HUES6 (cell line): ENCODE results near the gene PCDHA1.

Source experiments
- H3K27ac ChIP-seq: 2 replicates; pipeline ENCODE4 v1.7.0; 2013; ENCODE audit warnings: low read depth, mild to moderate bottlenecking, low read length, inconsistent platforms
- H3K27me3 ChIP-seq: 2 replicates; pipeline ENCODE4 v1.6.1; 2013; ENCODE audit warnings: low read length; ENCODE audit not compliant: control insufficient read depth, insufficient read depth
- H3K36me3 ChIP-seq: 2 replicates; pipeline ENCODE4 v1.6.1; 2013; ENCODE audit warnings: low read length; ENCODE audit not compliant: control insufficient read depth, insufficient read depth
- H3K4me1 ChIP-seq: 2 replicates; pipeline ENCODE4 v1.6.1; 2013; ENCODE audit warnings: low read length; ENCODE audit not compliant: control insufficient read depth, insufficient read depth
- H3K4me3 ChIP-seq: 2 replicates; pipeline ENCODE4 v1.5.1; 2013; ENCODE audit warnings: low read depth, low read length
- H3K9ac ChIP-seq: one replicate; pipeline ENCODE4 v1.6.1; 2013; ENCODE audit warnings: mild to moderate bottlenecking, low read length
- H3K9me3 ChIP-seq: 2 replicates; pipeline ENCODE4 v1.6.1; 2013; ENCODE audit warnings: low read depth, low read length; ENCODE audit not compliant: control insufficient read depth, insufficient read depth

PCDHA1 gene

DNA sequence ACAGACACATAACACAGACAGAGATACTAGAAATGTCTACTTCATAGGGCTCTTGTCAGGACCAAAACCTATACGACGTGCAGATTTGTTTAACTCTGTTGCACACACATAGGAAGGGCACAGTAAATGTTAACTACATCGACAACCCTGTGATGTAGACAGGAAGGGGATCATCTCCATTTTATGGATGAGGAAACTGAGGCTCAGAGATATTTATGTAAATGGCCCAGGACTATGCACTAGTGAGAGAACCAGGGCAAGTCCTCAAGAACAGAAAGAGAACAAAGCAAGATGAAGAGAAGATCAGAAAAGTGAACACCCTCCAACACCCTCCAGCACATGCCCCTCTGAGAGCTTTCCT, 216.6 kb downstream of the PCDHA1 start:
- peak overlapping the region; percentile 92 for H3K27ac ChIP-seq
- H3K27me3 ChIP-seq, result no peaks in the 10 kb centered on the region
- peak overlapping the region; percentile 93 for H3K9ac ChIP-seq
- H3K9me3 ChIP-seq, result no peaks in the 10 kb centered on the region
- H3K4me1 ChIP-seq, result peaks cover 52% of the 10 kb centered on the region
- no peaks in the 10 kb centered on the region for H3K36me3 ChIP-seq
- H3K4me3 ChIP-seq, result peak overlapping the region; percentile 62

- Histone ChIP-seq H3K27me3 (no peaks in the 10 kb centered on the region), H3K4me1 (peaks cover 52% of the 10 kb centered on the region), H3K9ac (peak overlapping the region; percentile 93), H3K27ac (peak overlapping the region; percentile 92; the same call in 1 of the 2 replicates), H3K4me3 (0 out of 2 replicates have a peak overlapping the region, but pooled peaks have one; percentile 62), H3K36me3 (no peaks in the 10 kb centered on the region), H3K9me3 (no peaks in the 10 kb centered on the region)
Observed at GRCh38 chr5:141003031-141003430, 217.1 kb downstream of the PCDHA1 start.

DNA sequence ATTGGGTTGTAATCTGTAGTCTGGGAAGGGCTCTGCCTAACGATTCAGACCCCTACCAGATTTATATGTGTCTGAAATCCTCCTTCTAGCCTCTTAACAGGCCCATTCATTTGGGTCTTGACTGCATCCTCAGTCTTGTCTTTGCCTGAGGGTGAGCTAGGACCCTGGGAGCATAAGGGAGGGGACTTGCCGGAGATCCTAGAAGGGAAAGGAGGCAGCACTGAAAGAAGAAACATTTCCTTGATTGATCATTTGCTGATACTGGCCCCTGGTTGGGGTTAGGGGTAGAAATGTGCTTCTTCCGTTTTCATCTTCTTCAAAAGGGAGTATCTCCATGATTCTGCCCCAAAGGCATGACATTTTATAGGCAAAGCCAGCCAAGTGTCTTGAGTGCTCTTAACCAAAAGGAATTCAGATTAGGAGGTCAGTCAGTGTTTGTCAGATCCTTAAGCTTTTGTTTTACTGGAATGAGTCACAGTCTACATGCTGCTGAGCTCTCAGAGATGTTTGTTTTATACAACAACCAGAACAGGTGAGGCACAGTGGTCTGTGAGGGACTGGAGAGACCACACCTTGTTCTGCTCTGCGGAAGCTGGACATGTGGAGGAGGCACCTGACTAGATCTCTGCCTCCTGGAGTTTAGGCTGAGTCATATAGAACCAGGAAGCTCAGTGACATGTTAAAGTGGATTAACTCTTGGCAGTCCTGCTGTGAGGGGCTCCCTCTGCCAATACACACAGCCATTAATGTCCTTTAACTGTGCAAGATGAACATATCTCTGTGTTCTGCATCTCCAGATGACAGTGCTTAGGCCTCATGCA, 218.1 kb downstream of the PCDHA1 start:
- Histone ChIP-seq H3K9me3 (no peaks in the 10 kb centered on the region), H3K4me1 (peaks cover 48% of the 10 kb centered on the region), H3K4me3 (peak overlapping the region; percentile 18), H3K36me3 (no peaks in the 10 kb centered on the region), H3K27me3 (no peaks in the 10 kb centered on the region), H3K9ac (peak overlapping the region; percentile 93), H3K27ac (peak overlapping the region; percentile 92)

DNA sequence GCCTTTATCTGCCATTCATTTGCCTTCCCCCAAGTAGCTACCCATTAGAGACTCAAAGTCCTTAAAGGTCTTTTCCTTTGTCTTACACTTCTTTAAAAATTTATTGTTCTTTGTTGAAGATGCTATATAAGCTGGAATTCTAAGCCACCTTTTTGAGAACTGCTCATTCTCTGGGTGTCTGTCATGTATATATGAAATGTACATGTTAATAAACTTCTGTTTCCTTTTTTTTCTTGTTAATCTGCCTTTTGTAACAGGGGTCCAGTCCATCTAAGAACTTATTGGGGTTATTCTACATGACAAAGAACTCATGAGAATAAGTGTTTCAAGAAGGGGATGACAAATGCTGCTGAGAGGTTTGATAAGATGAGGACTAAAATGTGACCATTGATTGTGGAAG, 221.9 kb downstream of the PCDHA1 start:
- H3K27me3 ChIP-seq, result no peaks in the 10 kb centered on the region
- no peak overlapping the region for H3K9ac ChIP-seq
- H3K4me3 ChIP-seq, result no peak overlapping the region
- H3K9me3 ChIP-seq, result no peaks in the 10 kb centered on the region
- H3K36me3 ChIP-seq, result peaks cover 13% of the 10 kb centered on the region
- peaks cover 25% of the 10 kb centered on the region for H3K4me1 ChIP-seq
- no peak overlapping the region for H3K27ac ChIP-seq

DNA sequence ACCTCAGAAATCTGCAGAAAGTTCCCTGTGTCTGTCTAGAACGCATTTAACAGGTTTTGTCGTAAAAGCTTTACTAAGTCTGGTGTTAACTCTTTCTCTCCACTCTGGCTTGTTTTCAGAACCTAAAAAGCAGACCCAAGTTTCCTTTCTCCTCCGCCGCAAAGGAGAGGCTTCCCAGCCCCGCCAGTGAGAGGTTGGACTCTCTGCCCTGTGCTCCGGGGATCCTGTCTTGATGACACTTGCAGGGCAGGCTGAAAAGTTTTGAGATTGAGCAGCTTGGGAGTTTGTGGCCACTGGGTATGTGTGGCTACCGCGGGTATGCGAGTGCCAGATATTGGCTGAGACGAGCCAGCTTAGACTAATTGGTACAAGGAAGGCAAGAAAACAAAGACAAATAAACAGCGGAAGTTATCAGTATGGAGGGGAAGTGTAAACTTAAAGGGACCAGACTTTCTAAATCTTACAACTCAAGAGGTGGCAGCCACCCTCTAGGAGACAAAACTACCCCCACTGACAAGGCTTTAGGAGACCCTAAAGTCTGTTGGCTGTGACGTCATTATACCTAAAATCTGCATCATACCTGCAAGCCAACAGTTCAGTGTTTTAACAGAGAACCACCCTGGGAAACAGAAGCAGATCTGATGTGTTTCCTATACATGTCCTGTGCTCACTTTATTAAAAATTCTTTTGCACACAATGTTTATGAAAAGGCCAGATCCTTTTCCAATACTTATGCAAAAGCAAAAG, 224.3 kb downstream of the PCDHA1 start:
- H3K4me3 ChIP-seq, result no peak overlapping the region
- peak overlapping the region; percentile 7 for H3K9ac ChIP-seq
- H3K27ac ChIP-seq, result no peak overlapping the region

DNA sequence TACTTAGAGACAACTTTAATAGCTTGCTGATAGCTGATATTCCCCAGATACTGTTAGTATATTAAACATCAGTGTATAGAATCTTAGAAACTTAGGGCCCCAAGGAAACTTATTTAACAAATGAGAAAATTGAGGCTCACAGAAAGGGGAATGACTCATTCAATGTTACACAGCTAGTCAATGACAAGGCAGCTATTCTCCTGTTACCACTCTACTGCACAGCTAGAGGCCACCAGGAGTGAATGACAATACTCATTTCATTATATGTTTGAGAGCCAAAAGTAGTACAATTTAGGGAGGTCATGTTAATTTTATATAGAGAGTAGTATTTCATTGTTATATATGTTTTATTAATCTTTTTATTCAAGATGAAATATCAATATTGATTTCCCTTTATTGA, 232.0 kb downstream of the PCDHA1 start:
- 0 out of 2 replicates have a peak, but pooled peaks cover 3% of the 10 kb centered on the region for H3K4me1 ChIP-seq
- H3K36me3 ChIP-seq, result no peaks in the 10 kb centered on the region
- H3K4me3 ChIP-seq, result no peak overlapping the region
- no peaks in the 10 kb centered on the region for H3K9me3 ChIP-seq
- H3K9ac ChIP-seq, result no peak overlapping the region
- H3K27me3 ChIP-seq, result no peaks in the 10 kb centered on the region
- H3K27ac ChIP-seq, result no peak overlapping the region

More for the DNA sequence above, 224.3 kb downstream of the PCDHA1 start:
- Histone ChIP-seq H3K27me3 (no peaks in the 10 kb centered on the region), H3K4me1 (peaks cover 1% of the 10 kb centered on the region), H3K9me3 (no peaks in the 10 kb centered on the region), H3K36me3 (peaks cover 13% of the 10 kb centered on the region)

- no peaks in the 10 kb centered on the region for H3K9me3 ChIP-seq
- no peak overlapping the region for H3K9ac ChIP-seq
- H3K27ac ChIP-seq, result no peak overlapping the region
- H3K36me3 ChIP-seq, result no peaks in the 10 kb centered on the region
- no peaks in the 10 kb centered on the region for H3K27me3 ChIP-seq
- 0 out of 2 replicates have a peak, but pooled peaks cover 3% of the 10 kb centered on the region for H3K4me1 ChIP-seq
- H3K4me3 ChIP-seq, result no peak overlapping the region
Observed at GRCh38 chr5:141022384-141022783, 236.4 kb downstream of the PCDHA1 start.

GRCh38 chr5:141031006-141031405, 245.1 kb downstream of the PCDHA1 start:
- Histone ChIP-seq H3K4me3 (no peak overlapping the region), H3K27ac (no peak overlapping the region), H3K27me3 (no peaks in the 10 kb centered on the region), H3K9me3 (no peaks in the 10 kb centered on the region), H3K9ac (no peak overlapping the region), H3K4me1 (no peaks in the 10 kb centered on the region), H3K36me3 (no peaks in the 10 kb centered on the region)

GRCh38 chr5:141032626-141033025, 246.7 kb downstream of the PCDHA1 start:
- Histone ChIP-seq H3K27me3 (no peaks in the 10 kb centered on the region), H3K4me1 (no peaks in the 10 kb centered on the region), H3K9ac (no peak overlapping the region), H3K9me3 (no peaks in the 10 kb centered on the region), H3K27ac (no peak overlapping the region), H3K36me3 (no peaks in the 10 kb centered on the region), H3K4me3 (no peak overlapping the region)

DNA sequence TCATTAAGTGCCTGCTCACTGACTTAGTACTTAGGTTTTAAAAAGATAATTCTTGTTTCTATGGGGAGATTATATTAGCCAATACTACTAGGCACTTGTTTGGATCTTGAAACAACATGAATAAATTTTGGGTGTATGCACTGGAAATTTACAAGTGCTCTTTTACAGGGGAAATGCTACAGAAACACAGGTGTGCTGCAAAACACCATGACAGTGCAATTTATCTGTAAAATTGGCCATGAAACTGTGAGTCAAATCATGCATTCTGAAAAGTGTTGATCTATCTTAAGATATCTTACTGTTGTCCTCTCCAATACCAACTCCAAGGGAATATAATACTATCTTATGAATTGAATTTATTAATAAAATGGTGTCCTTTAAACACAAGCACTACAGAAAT, 253.1 kb downstream of the PCDHA1 start:
- Histone ChIP-seq H3K27ac (peak overlapping the region; percentile 99; the same call in 1 of the 2 replicates), H3K4me1 (peaks cover 19% of the 10 kb centered on the region), H3K9ac (no peak overlapping the region), H3K36me3 (no peaks in the 10 kb centered on the region), H3K4me3 (no peak overlapping the region), H3K27me3 (no peaks in the 10 kb centered on the region), H3K9me3 (no peaks in the 10 kb centered on the region)

DNA sequence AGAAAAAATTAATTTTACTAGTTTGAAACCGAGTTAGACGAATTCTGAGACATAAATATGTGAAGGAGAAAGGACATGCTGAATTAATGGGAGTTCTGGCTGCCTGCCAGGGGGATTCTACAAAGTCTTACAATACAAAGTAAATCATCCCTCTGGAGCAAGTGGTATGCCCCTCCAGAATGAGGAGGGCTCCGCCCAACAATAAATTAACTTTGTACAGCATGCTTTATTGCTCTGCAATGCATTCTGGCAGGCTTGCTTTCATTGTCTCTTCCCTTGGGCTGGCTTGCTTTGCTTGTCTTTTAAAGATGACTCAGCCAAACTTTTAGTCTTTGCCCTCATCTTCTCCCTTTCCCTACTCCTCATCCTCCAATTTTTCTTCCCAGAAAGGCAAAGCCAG, 253.6 kb downstream of the PCDHA1 start:
- Histone ChIP-seq H3K27me3 (no peaks in the 10 kb centered on the region), H3K27ac (peak overlapping the region; percentile 99; the same call in 1 of the 2 replicates), H3K4me1 (peaks cover 19% of the 10 kb centered on the region), H3K9ac (peak overlapping the region; percentile 92), H3K36me3 (no peaks in the 10 kb centered on the region), H3K4me3 (peak overlapping the region; percentile 79), H3K9me3 (no peaks in the 10 kb centered on the region)
